ENCODE measurements around the gene IQCN.

Gene IQCN

DNA sequence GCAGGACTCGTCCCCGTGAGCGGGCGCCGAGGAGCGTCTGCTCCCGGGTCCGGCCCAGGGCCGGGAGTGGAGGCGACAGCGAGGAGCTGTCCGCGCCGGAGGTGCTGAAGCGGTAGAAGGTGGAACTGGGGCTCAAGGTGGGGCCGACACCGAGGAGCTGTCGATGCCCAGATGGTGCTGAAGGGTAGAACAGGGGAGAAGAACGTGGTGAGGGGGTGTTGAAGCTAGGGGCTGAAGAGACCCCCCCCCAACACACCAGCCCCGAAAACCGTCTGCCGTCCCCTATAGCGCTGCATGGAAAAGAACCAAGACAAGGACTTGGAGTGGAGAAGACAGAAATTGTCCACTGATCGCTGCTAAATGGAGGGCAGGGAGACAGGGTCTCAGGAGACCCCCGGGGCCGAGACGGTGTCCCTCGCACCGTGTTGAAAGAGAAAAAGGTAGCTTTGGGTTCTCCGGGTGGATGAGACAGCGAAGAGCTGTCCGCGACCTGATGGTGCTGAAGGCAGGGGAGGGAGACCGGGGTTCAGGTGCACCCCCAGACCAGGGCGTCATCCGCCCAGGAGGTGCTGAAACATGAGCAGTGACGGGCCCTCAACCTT, 40.9 kb downstream of the IQCN start:
- no peaks in the 10 kb centered on the region for H3K9me2 ChIP-seq (replicated peaks; ENCODE audit: control insufficient read depth, low read length)
- no peak overlapping the region for H3K4me3 ChIP-seq (ENCODE audit: low read length)
- peaks cover 32% of the 10 kb centered on the region for H3K27me3 ChIP-seq (ENCODE audit: control insufficient read depth, low read length)
- no peaks in the 10 kb centered on the region for H3K36me3 ChIP-seq (ENCODE audit: control insufficient read depth, low read length)
- H3K27ac ChIP-seq (ENCODE audit: low read depth, low read length) = no peak overlapping the region
- no peaks in the 10 kb centered on the region for H3K9me3 ChIP-seq (ENCODE audit: control insufficient read depth, insufficient read depth, low read length)
- no peak overlapping the region for H3K4me2 ChIP-seq (ENCODE audit: low read length)
- H3F3A ChIP-seq (ENCODE audit: control insufficient read depth, insufficient read depth) = peaks cover 8% of the 10 kb centered on the region
- no peaks in the 10 kb centered on the region for H4K20me1 ChIP-seq (ENCODE audit: control insufficient read depth, insufficient read depth, low read depth, low read length)
- H3K79me2 ChIP-seq (ENCODE audit: control insufficient read depth, low read length) = no peaks in the 10 kb centered on the region
- H3K4me1 ChIP-seq (ENCODE audit: control insufficient read depth, low read length) = peaks cover 35% of the 10 kb centered on the region
- TF ChIP-seq EZH2phosphoT487 (IDR thresholded peaks at IDR 0.05; ENCODE audit: borderline replicate concordance, low read length) = no peak
- no peak for TF ChIP-seq CTCF (IDR thresholded peaks at IDR 0.05; ENCODE audit: low read depth, low read length, poor library complexity, severe bottlenecking)

- TF ChIP-seq EZH2phosphoT487 (IDR thresholded peaks at IDR 0.05; ENCODE audit: borderline replicate concordance, low read length) (no peak), CTCF (IDR thresholded peaks at IDR 0.05; ENCODE audit: low read depth, low read length, poor library complexity, severe bottlenecking) (no peak)
- peaks cover 30% of the 10 kb centered on the region for H3K27me3 ChIP-seq (ENCODE audit: control insufficient read depth, low read length)
- peak overlapping the region; percentile 35; the same call in 1 of the 2 replicates for H3K27ac ChIP-seq (ENCODE audit: low read depth, low read length)
- peaks cover 41% of the 10 kb centered on the region for H3K4me1 ChIP-seq (ENCODE audit: control insufficient read depth, low read length)
- peak overlapping the region; percentile 74 for H3K4me2 ChIP-seq (ENCODE audit: low read length)
- H3K9me3 ChIP-seq (ENCODE audit: control insufficient read depth, insufficient read depth, low read length) = no peaks in the 10 kb centered on the region
- H3K9me2 ChIP-seq (replicated peaks; ENCODE audit: control insufficient read depth, low read length) = no peaks in the 10 kb centered on the region
- peaks cover 11% of the 10 kb centered on the region for H3F3A ChIP-seq (ENCODE audit: control insufficient read depth, insufficient read depth)
- H4K20me1 ChIP-seq (ENCODE audit: control insufficient read depth, insufficient read depth, low read depth, low read length) = no peaks in the 10 kb centered on the region
- peak overlapping the region; percentile 47 for H3K4me3 ChIP-seq (ENCODE audit: low read length)
- no peaks in the 10 kb centered on the region for H3K79me2 ChIP-seq (ENCODE audit: control insufficient read depth, low read length)
- H3K36me3 ChIP-seq (ENCODE audit: control insufficient read depth, low read length) = no peaks in the 10 kb centered on the region
These were observed 41.6 kb downstream of the IQCN start for GRCh38 chr19:18232540-18233223.

DNA sequence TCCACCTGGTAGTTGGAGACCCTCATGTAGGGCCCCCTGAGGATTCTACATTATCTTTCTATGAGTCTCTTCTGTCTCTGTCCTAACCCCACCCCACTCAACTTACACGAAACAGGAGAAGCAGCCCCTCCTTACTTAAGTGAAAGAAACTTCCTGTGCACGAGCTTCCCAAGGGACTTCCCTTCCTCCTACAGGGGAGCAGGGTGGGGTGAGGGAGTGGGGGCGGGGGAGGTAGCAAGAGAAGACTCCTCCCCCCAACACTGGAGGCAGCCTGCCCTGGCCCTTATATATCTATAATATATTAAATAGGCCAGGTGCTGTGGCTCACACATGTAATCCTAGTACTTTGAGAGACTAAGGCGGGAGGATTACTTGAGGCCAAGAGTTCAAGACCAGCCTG, 42.5 kb downstream of the IQCN start:
- Histone ChIP-seq H3K4me1 (ENCODE audit: control insufficient read depth, low read length) (peaks cover 50% of the 10 kb centered on the region), H3K36me3 (ENCODE audit: control insufficient read depth, low read length) (no peaks in the 10 kb centered on the region), H3K9me3 (ENCODE audit: control insufficient read depth, insufficient read depth, low read length) (no peaks in the 10 kb centered on the region), H3K4me2 (ENCODE audit: low read length) (peak overlapping the region; percentile 74), H3K27me3 (ENCODE audit: control insufficient read depth, low read length) (peaks cover 30% of the 10 kb centered on the region), H3K27ac (ENCODE audit: low read depth, low read length) (peak overlapping the region; percentile 42), H3F3A (ENCODE audit: control insufficient read depth, insufficient read depth) (peaks cover 11% of the 10 kb centered on the region), H3K9me2 (replicated peaks; ENCODE audit: control insufficient read depth, low read length) (no peaks in the 10 kb centered on the region), H3K79me2 (ENCODE audit: control insufficient read depth, low read length) (no peaks in the 10 kb centered on the region), H3K4me3 (ENCODE audit: low read length) (peak overlapping the region; percentile 52), H4K20me1 (ENCODE audit: control insufficient read depth, insufficient read depth, low read depth, low read length) (no peaks in the 10 kb centered on the region)
- TF ChIP-seq CTCF (IDR thresholded peaks at IDR 0.05; ENCODE audit: low read depth, low read length, poor library complexity, severe bottlenecking) (no peak), EZH2phosphoT487 (IDR thresholded peaks at IDR 0.05; ENCODE audit: borderline replicate concordance, low read length) (no peak)
